Measurements from ENCODE around the gene INTS7.

The INTS7 gene

GRCh38 chr1:212073490-212073889, 38.1 kb upstream of the INTS7 start:
- TF ChIP-seq CTCF (IDR thresholded peaks at IDR 0.05; ENCODE audit: low read depth, low read length, missing control alignments) = no peak
- no peak overlapping the region for H3K4me3 ChIP-seq (ENCODE audit: low read depth, low read length)
- no peak for DNase-seq (ENCODE audit: low read depth)

GRCh38 chr1:212072047-212072446, 36.7 kb upstream of the INTS7 start:
- H3K4me3 ChIP-seq (ENCODE audit: low read depth, low read length) = no peak overlapping the region
- no peak for DNase-seq (ENCODE audit: low read depth)
- TF ChIP-seq CTCF (IDR thresholded peaks at IDR 0.05; ENCODE audit: low read depth, low read length, missing control alignments) = no peak

GRCh38 chr1:212070720-212071302, 35.5 kb upstream of the INTS7 start:
- DNase-seq (ENCODE audit: low read depth) = no peak
- no peak overlapping the region for H3K4me3 ChIP-seq (ENCODE audit: low read depth, low read length)
- TF ChIP-seq CTCF (IDR thresholded peaks at IDR 0.05; ENCODE audit: low read depth, low read length, missing control alignments) = peak; percentile 31

- no peak for TF ChIP-seq CTCF (IDR thresholded peaks at IDR 0.05; ENCODE audit: low read depth, low read length, missing control alignments)
- H3K4me3 ChIP-seq (ENCODE audit: low read depth, low read length) = no peak overlapping the region
- DNase-seq (ENCODE audit: low read depth) = no peak
Observed at GRCh38 chr1:212067787-212068186, 32.4 kb upstream of the INTS7 start.

GRCh38 chr1:212062832-212063438, 27.6 kb upstream of the INTS7 start:
- no peak for DNase-seq (ENCODE audit: low read depth)
- no peak overlapping the region for H3K4me3 ChIP-seq (ENCODE audit: low read depth, low read length)
- TF ChIP-seq CTCF (IDR thresholded peaks at IDR 0.05; ENCODE audit: low read depth, low read length, missing control alignments) = peak; percentile 62

- H3K4me3 ChIP-seq (ENCODE audit: low read depth, low read length) = no peak overlapping the region
- TF ChIP-seq CTCF (IDR thresholded peaks at IDR 0.05; ENCODE audit: low read depth, low read length, missing control alignments) = no peak
- no peak for DNase-seq (ENCODE audit: low read depth)
Observed at GRCh38 chr1:212060632-212061472, 25.5 kb upstream of the INTS7 start.

Measured in GM12864 (cell line).